Activated naive CD4-positive, alpha-beta T cell treated with anti-CD3 and anti-CD28 coated beads for 36 hours (primary cell): Measurements from ENCODE around the gene SCN10A. TPM values are rescaled to one million over a fixed set of nuclear protein-coding genes. Genes with fewer than 3 reads are reported as not detected.
A peak's percentile ranks its signal among the peaks of the same experiment; 100 is the strongest.

Experiments used
- CTCF ChIA-PET: fragments of 350-600 bp; sonication (Branson Sonifier 250); formaldehyde crosslinking; loops from one replicate; lab custom pipeline; 2021; ENCODE audit warnings: antibody characterized with exemption; lab: Charles Lee
- DNase-seq: peaks from one replicate; pipeline ENCODE4 v3.0.0-alpha.2; 2020
- H3K27ac Mint-ChIP-seq: one replicate; pipeline ENCODE4 v1.8.0; 2021; ENCODE audit warnings: mild to moderate bottlenecking, mixed read lengths
- H3K27me3 Mint-ChIP-seq: one replicate; pipeline ENCODE4 v1.8.0; 2021; ENCODE audit warnings: low read depth, mixed read lengths
- H3K36me3 Mint-ChIP-seq: one replicate; pipeline ENCODE4 v1.8.0; 2021; ENCODE audit warnings: low read depth, mixed read lengths
- H3K4me1 Mint-ChIP-seq: one replicate; pipeline ENCODE4 v1.8.0; 2021; ENCODE audit warnings: low read depth, mixed read lengths
- H3K4me3 Mint-ChIP-seq: one replicate; pipeline ENCODE4 v1.8.0; 2021; ENCODE audit warnings: mild to moderate bottlenecking, moderate library complexity, mixed read lengths
- H3K9me3 Mint-ChIP-seq: one replicate; pipeline ENCODE4 v1.8.0; 2021; ENCODE audit warnings: mixed read lengths
- intact Hi-C: fragments of 100-400 bp; cut with micrococcal nuclease; formaldehyde crosslinking; loops from one replicate; pipeline ENCODE4 v1.15.1; 2023
- total RNA-seq, 2 experiments: library from RNA; stranded (reverse); gene quantifications; one replicate each; pipeline ENCODE4 v1.2.3, GENCODE V29; 2021

SCN10A gene
- total RNA-seq, 2 experiments from 2014 or later = not detected

- peaks cover 5% of the 10 kb centered on the region for H3K27me3 Mint-ChIP-seq
- intact Hi-C loops = no loop called here
- H3K9me3 Mint-ChIP-seq = no peaks in the 10 kb centered on the region
- no peak overlapping the region for H3K27ac Mint-ChIP-seq
- CTCF ChIA-PET = interaction anchor here (1.0 to 1.2 kb wide), 2 partner anchors 11 to 464 kb away, joined by 3 to 4 read pairs; no protein-coding TSS in a partner anchor
- DNase-seq = no peak
- H3K36me3 Mint-ChIP-seq = no peaks in the 10 kb centered on the region
- H3K4me1 Mint-ChIP-seq = no peaks in the 10 kb centered on the region
- no peak overlapping the region for H3K4me3 Mint-ChIP-seq
Observed at GRCh38 chr3:38827791-38828190, 11.8 kb upstream of the SCN10A start.

DNA sequence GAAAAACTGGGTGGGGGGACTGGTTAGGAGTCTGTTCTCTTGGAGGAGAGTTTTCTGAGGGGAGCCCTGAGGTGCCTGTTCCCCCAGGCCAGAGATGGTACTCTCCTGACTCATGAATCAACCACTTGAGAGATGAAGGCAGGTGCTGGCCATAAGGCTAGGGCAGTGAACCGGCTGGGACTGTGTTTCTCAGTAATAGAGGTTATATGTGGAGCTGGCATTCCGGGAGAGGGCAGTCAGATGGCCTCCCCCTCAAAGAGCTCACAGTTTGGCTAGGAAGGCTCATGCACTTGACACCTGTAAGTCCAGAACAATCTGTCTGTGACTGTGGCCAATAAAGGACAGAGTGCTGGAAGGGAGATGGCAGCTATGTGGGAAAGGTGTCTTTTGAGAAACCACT lies 10.0 kb upstream of the SCN10A start:
- Mint-ChIP-seq H3K9me3 (no peaks in the 10 kb centered on the region), H3K36me3 (no peaks in the 10 kb centered on the region), H3K27ac (no peak overlapping the region), H3K27me3 (peaks cover 5% of the 10 kb centered on the region), H3K4me1 (no peaks in the 10 kb centered on the region), H3K4me3 (no peak overlapping the region)
- CTCF ChIA-PET = interaction anchor here (0.6 kb wide), 1 partner anchor 329 kb away, joined by 4 read pairs; no protein-coding TSS in a partner anchor
- no peak for DNase-seq
- intact Hi-C loops = no loop called here

- H3K4me1 Mint-ChIP-seq = no peaks in the 10 kb centered on the region
- intact Hi-C loops = no loop called here
- H3K27ac Mint-ChIP-seq = no peak overlapping the region
- CTCF ChIA-PET = interaction anchor here (0.6 kb wide), 1 partner anchor 303 kb away, joined by 3 read pairs; no protein-coding TSS in a partner anchor
- DNase-seq = no peak
- no peaks in the 10 kb centered on the region for H3K36me3 Mint-ChIP-seq
- H3K27me3 Mint-ChIP-seq = peaks cover 5% of the 10 kb centered on the region
- H3K4me3 Mint-ChIP-seq = no peak overlapping the region
- no peaks in the 10 kb centered on the region for H3K9me3 Mint-ChIP-seq
Observed at GRCh38 chr3:38824349-38824748, 8.3 kb upstream of the SCN10A start.

DNA sequence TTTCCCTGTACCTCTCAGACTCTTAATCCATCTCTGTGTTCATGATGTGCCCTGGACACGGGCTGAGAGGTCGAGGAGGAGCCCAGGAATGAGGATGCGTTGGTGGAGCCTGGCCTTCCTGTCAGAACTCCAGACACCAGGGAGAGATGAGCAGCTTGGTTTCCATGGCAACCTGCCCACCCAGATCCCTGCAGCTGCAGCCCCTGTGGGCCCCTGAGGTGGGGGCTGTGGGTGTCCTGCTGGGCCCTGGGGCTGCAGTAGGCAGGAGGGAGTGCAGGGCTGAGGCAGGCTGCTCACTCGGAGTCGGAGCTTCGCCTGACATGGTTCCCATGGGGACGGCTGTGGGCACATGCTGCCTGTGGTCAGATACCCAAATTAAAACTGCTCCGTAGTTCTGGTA lies 7.7 kb upstream of the SCN10A start:
- no peak overlapping the region for H3K27ac Mint-ChIP-seq
- no peaks in the 10 kb centered on the region for H3K36me3 Mint-ChIP-seq
- peaks cover 5% of the 10 kb centered on the region for H3K27me3 Mint-ChIP-seq
- CTCF ChIA-PET = no interaction called here
- H3K4me1 Mint-ChIP-seq = no peaks in the 10 kb centered on the region
- intact Hi-C loops = no loop called here
- no peaks in the 10 kb centered on the region for H3K9me3 Mint-ChIP-seq
- DNase-seq = no peak
- no peak overlapping the region for H3K4me3 Mint-ChIP-seq

DNA sequence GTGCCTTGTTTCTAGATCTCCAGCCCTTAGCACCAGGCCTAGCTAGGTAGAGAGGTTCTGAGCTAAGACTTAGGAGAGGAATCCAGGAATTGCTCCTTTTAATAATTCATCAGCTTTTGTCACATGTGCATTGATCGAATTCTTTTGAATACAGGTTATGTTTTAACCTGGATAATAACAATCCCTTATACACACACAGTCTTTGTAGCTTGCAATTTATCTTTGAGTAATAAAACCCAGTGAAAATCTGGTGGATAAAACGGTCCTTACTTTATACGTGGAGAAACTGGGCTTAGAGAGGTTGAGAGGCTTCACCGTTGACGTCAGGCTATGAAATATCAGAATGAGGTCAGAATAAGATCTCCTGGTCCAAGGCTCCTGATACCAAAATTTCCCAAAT lies 7.2 kb upstream of the SCN10A start:
- intact Hi-C loops = no loop called here
- Mint-ChIP-seq H3K27me3 (peaks cover 5% of the 10 kb centered on the region), H3K4me1 (no peaks in the 10 kb centered on the region), H3K9me3 (no peaks in the 10 kb centered on the region), H3K27ac (no peak overlapping the region), H3K36me3 (no peaks in the 10 kb centered on the region), H3K4me3 (no peak overlapping the region)
- CTCF ChIA-PET = no interaction called here
- DNase-seq = no peak

- H3K4me3 Mint-ChIP-seq = no peak overlapping the region
- DNase-seq = no peak
- CTCF ChIA-PET = interaction anchor here (1.0 kb wide), 1 partner anchor 188 kb away, joined by 3 read pairs; no protein-coding TSS in a partner anchor
- H3K9me3 Mint-ChIP-seq = no peaks in the 10 kb centered on the region
- no peaks in the 10 kb centered on the region for H3K36me3 Mint-ChIP-seq
- H3K27me3 Mint-ChIP-seq = peaks cover 7% of the 10 kb centered on the region
- H3K4me1 Mint-ChIP-seq = no peaks in the 10 kb centered on the region
- no peak overlapping the region for H3K27ac Mint-ChIP-seq
- intact Hi-C loops = no loop called here
Observed at GRCh38 chr3:38811822-38812221, 4.2 kb downstream of the SCN10A start.

GRCh38 chr3:38805765-38806386 lies 10.1 kb downstream of the SCN10A start:
- intact Hi-C loops = no loop called here
- CTCF ChIA-PET = no interaction called here
- peaks cover 2% of the 10 kb centered on the region for H3K27me3 Mint-ChIP-seq
- no peaks in the 10 kb centered on the region for H3K36me3 Mint-ChIP-seq
- H3K4me1 Mint-ChIP-seq = no peaks in the 10 kb centered on the region
- H3K27ac Mint-ChIP-seq = no peak overlapping the region
- peaks cover 3% of the 10 kb centered on the region for H3K9me3 Mint-ChIP-seq
- DNase-seq = peak; percentile 75
- H3K4me3 Mint-ChIP-seq = no peak overlapping the region

DNA sequence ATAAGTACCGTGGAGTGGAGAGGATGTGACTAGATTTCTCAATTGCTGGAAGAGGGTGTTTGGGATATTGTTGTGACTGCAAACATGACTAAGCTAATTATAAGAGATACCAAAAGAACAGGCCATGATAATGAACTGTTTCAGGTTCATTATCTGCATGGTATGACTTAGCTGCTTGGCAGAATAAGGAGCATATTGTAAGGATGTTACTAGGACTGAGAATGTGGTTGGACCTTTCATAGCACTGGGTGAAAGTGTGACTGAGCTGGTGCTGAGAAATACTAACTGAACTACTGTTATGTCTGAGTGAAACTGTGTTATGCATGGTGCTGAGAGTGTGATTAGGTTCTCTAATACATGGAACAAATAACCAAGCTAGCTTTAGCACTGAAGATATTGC lies 11.0 kb downstream of the SCN10A start:
- Mint-ChIP-seq H3K4me1 (no peaks in the 10 kb centered on the region), H3K9me3 (peaks cover 3% of the 10 kb centered on the region), H3K27ac (no peak overlapping the region), H3K4me3 (no peak overlapping the region), H3K27me3 (peaks cover 2% of the 10 kb centered on the region), H3K36me3 (no peaks in the 10 kb centered on the region)
- CTCF ChIA-PET = no interaction called here
- intact Hi-C loops = no loop called here
- DNase-seq = no peak

DNA sequence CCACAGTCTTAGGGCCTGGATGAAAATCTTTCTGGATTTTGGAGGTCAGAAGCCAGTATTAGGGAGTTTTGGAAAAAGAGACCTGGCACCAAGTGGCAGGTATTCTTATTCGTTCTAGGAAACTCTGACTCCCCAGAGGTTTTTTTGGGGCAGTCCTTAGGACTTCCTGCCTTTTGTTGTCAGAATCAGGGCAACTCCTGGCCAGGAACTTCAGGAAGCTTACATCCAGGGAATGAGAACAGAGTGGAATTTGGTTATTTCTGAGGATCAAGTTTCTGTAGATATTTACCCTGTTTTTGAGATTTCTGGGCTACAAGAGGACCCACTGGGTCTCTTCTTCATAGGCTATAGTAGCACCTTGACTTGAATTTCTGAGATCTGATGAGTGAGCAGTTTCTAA lies 15.5 kb downstream of the SCN10A start:
- H3K36me3 Mint-ChIP-seq = no peaks in the 10 kb centered on the region
- H3K4me3 Mint-ChIP-seq = no peak overlapping the region
- no peaks in the 10 kb centered on the region for H3K9me3 Mint-ChIP-seq
- peaks cover 5% of the 10 kb centered on the region for H3K27me3 Mint-ChIP-seq
- no peak overlapping the region for H3K27ac Mint-ChIP-seq
- no peak for DNase-seq
- CTCF ChIA-PET = no interaction called here
- no peaks in the 10 kb centered on the region for H3K4me1 Mint-ChIP-seq
- intact Hi-C loops = no loop called here

DNA sequence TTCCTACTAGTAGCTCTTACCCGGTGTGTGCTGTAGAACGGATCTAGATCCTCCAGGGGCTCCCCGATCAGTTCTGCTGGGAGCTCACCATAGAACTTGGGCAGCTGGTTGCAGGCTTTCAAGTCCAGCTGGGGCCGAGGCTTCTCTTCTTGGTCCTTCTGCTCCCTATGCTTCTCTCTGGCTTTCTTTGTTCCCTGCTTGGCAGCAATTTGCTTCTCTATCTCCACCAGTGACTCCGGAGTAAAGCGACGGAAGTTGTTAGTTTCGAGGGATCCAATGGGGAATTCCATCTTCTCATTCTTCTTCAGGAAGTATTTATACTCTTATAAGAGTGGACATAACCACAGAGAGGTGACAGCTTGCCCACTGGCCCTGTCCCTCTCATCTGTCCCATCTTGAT lies 22.3 kb downstream of the SCN10A start:
- H3K27ac Mint-ChIP-seq = no peak overlapping the region
- no peaks in the 10 kb centered on the region for H3K36me3 Mint-ChIP-seq
- intact Hi-C loops = no loop called here
- CTCF ChIA-PET = no interaction called here
- peaks cover 3% of the 10 kb centered on the region for H3K27me3 Mint-ChIP-seq
- H3K9me3 Mint-ChIP-seq = no peaks in the 10 kb centered on the region
- no peak overlapping the region for H3K4me3 Mint-ChIP-seq
- H3K4me1 Mint-ChIP-seq = no peaks in the 10 kb centered on the region
- DNase-seq = no peak

DNA sequence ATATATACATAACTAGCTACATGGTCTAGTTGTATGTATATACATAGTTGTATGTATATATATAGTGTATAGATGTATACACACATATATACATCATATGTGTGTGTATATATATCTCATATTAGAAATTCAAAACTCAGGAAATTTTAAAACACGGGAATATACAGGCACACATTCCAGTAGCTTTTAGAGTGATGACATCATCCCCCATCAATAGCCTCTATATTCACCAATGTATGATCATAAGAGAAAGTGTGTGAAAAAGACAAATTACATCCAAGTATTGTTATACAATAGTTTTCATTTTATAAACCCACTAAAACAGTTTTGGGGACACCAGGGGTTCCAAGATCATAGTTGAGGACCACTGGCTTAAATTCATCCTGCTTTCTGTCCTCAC lies 23.0 kb downstream of the SCN10A start:
- peaks cover 3% of the 10 kb centered on the region for H3K27me3 Mint-ChIP-seq
- H3K9me3 Mint-ChIP-seq = no peaks in the 10 kb centered on the region
- no peaks in the 10 kb centered on the region for H3K36me3 Mint-ChIP-seq
- no peak overlapping the region for H3K27ac Mint-ChIP-seq
- H3K4me1 Mint-ChIP-seq = no peaks in the 10 kb centered on the region
- DNase-seq = no peak
- H3K4me3 Mint-ChIP-seq = no peak overlapping the region
- intact Hi-C loops = no loop called here
- CTCF ChIA-PET = no interaction called here

DNA sequence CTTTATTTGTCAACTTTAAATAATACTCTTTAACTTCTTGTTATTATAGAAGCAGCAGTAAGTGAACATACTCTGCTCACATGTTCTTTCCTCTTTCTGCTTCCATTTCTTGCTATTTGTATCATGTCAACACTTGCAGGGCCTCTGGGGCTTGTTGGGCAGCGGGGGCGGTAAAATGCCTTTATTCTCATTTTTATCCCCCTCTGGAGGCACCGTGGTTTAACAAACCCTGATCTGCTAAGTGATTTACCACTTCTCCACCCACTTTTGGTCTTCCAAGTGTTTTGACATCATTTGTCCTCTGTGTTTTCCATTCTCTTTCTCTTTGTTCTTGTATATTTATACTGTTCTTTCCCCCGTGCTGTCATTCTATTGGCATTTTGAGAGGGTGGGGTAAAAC lies 33.9 kb downstream of the SCN10A start:
- H3K36me3 Mint-ChIP-seq = no peaks in the 10 kb centered on the region
- H3K27me3 Mint-ChIP-seq = peaks cover 4% of the 10 kb centered on the region
- no peak for DNase-seq
- H3K9me3 Mint-ChIP-seq = no peaks in the 10 kb centered on the region
- H3K27ac Mint-ChIP-seq = no peak overlapping the region
- H3K4me1 Mint-ChIP-seq = no peaks in the 10 kb centered on the region
- no peak overlapping the region for H3K4me3 Mint-ChIP-seq
- CTCF ChIA-PET = no interaction called here
- intact Hi-C loops = no loop called here

DNA sequence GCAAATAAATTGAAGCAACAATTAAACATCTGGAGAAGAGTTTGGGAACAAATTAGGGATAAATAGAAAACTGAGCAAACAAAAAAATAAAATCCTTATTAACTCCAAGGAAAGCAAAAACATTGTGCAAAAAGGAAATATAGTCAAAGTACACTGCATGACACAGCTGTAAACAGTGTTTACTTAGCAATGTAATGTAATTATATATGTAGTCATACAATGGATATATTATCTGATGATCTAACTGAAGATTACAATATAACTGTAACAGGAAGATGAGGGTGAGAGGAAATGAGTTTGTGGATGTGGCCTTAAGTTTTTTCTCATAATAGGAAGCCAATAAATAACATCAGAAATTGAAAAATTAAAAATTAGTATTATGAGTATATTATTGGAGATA lies 42.5 kb downstream of the SCN10A start:
- CTCF ChIA-PET = no interaction called here
- no peak overlapping the region for H3K4me3 Mint-ChIP-seq
- intact Hi-C loops = no loop called here
- H3K27ac Mint-ChIP-seq = no peak overlapping the region
- no peak for DNase-seq
- H3K9me3 Mint-ChIP-seq = peaks cover 4% of the 10 kb centered on the region
- H3K27me3 Mint-ChIP-seq = peaks cover 25% of the 10 kb centered on the region
- no peaks in the 10 kb centered on the region for H3K4me1 Mint-ChIP-seq
- no peaks in the 10 kb centered on the region for H3K36me3 Mint-ChIP-seq
